Osteoblast (primary cell): ENCODE results near the gene SSMEM1. TPM values are rescaled to one million over a fixed set of nuclear protein-coding genes. Genes with fewer than 3 reads are reported as not detected.

Experiments
- DNase-seq: peaks from one replicate; pipeline ENCODE4 v3.0.0; 2011; ENCODE audit warnings: low spot score, mixed read lengths; ENCODE audit not compliant: insufficient read length; ENCODE audit errors: missing footprints
- H2AFZ ChIP-seq: 2 replicates; pipeline ENCODE4 v1.6.0; 2011; ENCODE audit warnings: mild to moderate bottlenecking, low read length
- H3K27ac ChIP-seq: 2 replicates; pipeline ENCODE4 v1.5.1; 2011; ENCODE audit warnings: mild to moderate bottlenecking, low read depth, low read length, moderate library complexity
- H3K27me3 ChIP-seq: 2 replicates; pipeline ENCODE4 v1.6.0; 2012; ENCODE audit warnings: mild to moderate bottlenecking, control low read depth, inconsistent platforms, low read length, moderate library complexity; ENCODE audit not compliant: insufficient read depth
- H3K36me3 ChIP-seq: 2 replicates; pipeline ENCODE4 v1.5.1; 2011; ENCODE audit warnings: mild to moderate bottlenecking, low read length, control low read depth, moderate library complexity; ENCODE audit not compliant: insufficient read depth
- H3K4me1 ChIP-seq: 2 replicates; pipeline ENCODE4 v1.5.1; 2011; ENCODE audit warnings: mild to moderate bottlenecking, low read length, control low read depth, moderate library complexity; ENCODE audit not compliant: insufficient read depth
- H3K4me2 ChIP-seq: 2 replicates; pipeline ENCODE4 v1.6.0; 2011; ENCODE audit warnings: mild to moderate bottlenecking, low read length; ENCODE audit not compliant: insufficient read depth
- H3K4me3 ChIP-seq: fragments of 200-600 bp; sonication (generic); 3 replicates; pipeline ENCODE4 v1.5.1; 2012; ENCODE audit warnings: mild to moderate bottlenecking, low read length, inconsistent platforms; ENCODE audit not compliant: insufficient read depth
- H3K79me2 ChIP-seq: 2 replicates; pipeline ENCODE4 v1.6.0; 2012; ENCODE audit warnings: mild to moderate bottlenecking, low read length, control low read depth, inconsistent platforms; ENCODE audit not compliant: insufficient read depth
- H3K9me3 ChIP-seq: 2 replicates; pipeline ENCODE4 v1.5.1; 2011; ENCODE audit warnings: low read depth, low read length, control low read depth
- H4K20me1 ChIP-seq: 2 replicates; pipeline ENCODE4 v1.6.0; 2012; ENCODE audit warnings: mild to moderate bottlenecking, low read length, control low read depth; ENCODE audit not compliant: insufficient read depth
- CTCF ChIP-seq: IDR thresholded peaks from 2 replicates; pipeline ENCODE4 v1.5.1; 2011; ENCODE audit warnings: mild to moderate bottlenecking, low read depth, low read length, moderate library complexity; ENCODE audit errors: extremely low read depth
- total RNA-seq: library from RNA; depleted of rRNA; stranded (reverse); fragments of >200 nt; gene quantifications from 2 replicates; pipeline ENCODE4 v1.2.3, GENCODE V29; 2012

The SSMEM1 gene
- total RNA-seq, 1 donor = not detected

GRCh38 chr7:130218806-130219620, 11.4 kb downstream of the SSMEM1 start:
- no peaks in the 10 kb centered on the region for H4K20me1 ChIP-seq
- H2AFZ ChIP-seq = no peak overlapping the region
- DNase-seq = no peak
- H3K27ac ChIP-seq = no peak overlapping the region
- no peak overlapping the region for H3K4me2 ChIP-seq
- no peaks in the 10 kb centered on the region for H3K4me1 ChIP-seq
- TF ChIP-seq CTCF = no peak
- H3K27me3 ChIP-seq = no peaks in the 10 kb centered on the region
- H3K36me3 ChIP-seq = no peaks in the 10 kb centered on the region
- no peaks in the 10 kb centered on the region for H3K9me3 ChIP-seq
- H3K79me2 ChIP-seq = no peaks in the 10 kb centered on the region
- H3K4me3 ChIP-seq = no peak overlapping the region

- Histone ChIP-seq H3K9me3 (no peaks in the 10 kb centered on the region), H2AFZ (no peak overlapping the region)
- TF ChIP-seq CTCF = no peak
These were observed 12.2 kb downstream of the SSMEM1 start for GRCh38 chr7:130219871-130220270.

GRCh38 chr7:130221746-130222145, 14.1 kb downstream of the SSMEM1 start:
- no peaks in the 10 kb centered on the region for H3K27me3 ChIP-seq
- DNase-seq = no peak

More at GRCh38 chr7:130219871-130220270, 12.2 kb downstream of the SSMEM1 start:
- Histone ChIP-seq H3K27me3 (no peaks in the 10 kb centered on the region), H4K20me1 (no peaks in the 10 kb centered on the region), H3K4me2 (no peak overlapping the region), H3K4me1 (no peaks in the 10 kb centered on the region), H3K27ac (no peak overlapping the region), H3K4me3 (no peak overlapping the region), H3K36me3 (no peaks in the 10 kb centered on the region), H3K79me2 (no peaks in the 10 kb centered on the region)
- DNase-seq = no peak

More at GRCh38 chr7:130221746-130222145, 14.1 kb downstream of the SSMEM1 start:
- Histone ChIP-seq H3K27ac (no peak overlapping the region), H3K4me3 (no peak overlapping the region), H4K20me1 (no peaks in the 10 kb centered on the region), H2AFZ (no peak overlapping the region), H3K4me1 (no peaks in the 10 kb centered on the region), H3K79me2 (no peaks in the 10 kb centered on the region), H3K4me2 (no peak overlapping the region), H3K36me3 (no peaks in the 10 kb centered on the region), H3K9me3 (no peaks in the 10 kb centered on the region)
- TF ChIP-seq CTCF = no peak
